Stimulated activated naive CD8-positive, alpha-beta T cell treated with anti-CD3 and anti-CD28 coated beads, Interleukin-15, Interleukin-2, amounts not matched to agents 100 ng/mL and 50 ng/mL, for 24 hours (primary cell): ENCODE measurements around the gene VAMP1.

Experiments
- H3K27ac Mint-ChIP-seq: one replicate; pipeline ENCODE4 v1.8.0; 2021; ENCODE audit warnings: mild to moderate bottlenecking, mixed read lengths
- H3K27me3 Mint-ChIP-seq: one replicate; pipeline ENCODE4 v1.8.0; 2021; ENCODE audit warnings: mixed read lengths
- H3K36me3 Mint-ChIP-seq: one replicate; pipeline ENCODE4 v1.8.0; 2021; ENCODE audit warnings: low read depth, mixed read lengths
- H3K4me1 Mint-ChIP-seq: one replicate; pipeline ENCODE4 v1.8.0; 2021; ENCODE audit warnings: low read depth, mixed read lengths
- H3K4me3 Mint-ChIP-seq: one replicate; pipeline ENCODE4 v1.8.0; 2021; ENCODE audit warnings: mild to moderate bottlenecking, mixed read lengths
- H3K9me3 Mint-ChIP-seq: one replicate; pipeline ENCODE4 v1.8.0; 2021; ENCODE audit warnings: mixed read lengths

VAMP1 gene

GRCh38 chr12:6463216-6463615 is 7.3 kb downstream of the VAMP1 start:
- peak overlapping the region; percentile 82 for H3K4me3 Mint-ChIP-seq
- peak overlapping the region; percentile 97 for H3K27ac Mint-ChIP-seq
- no peaks in the 10 kb centered on the region for H3K27me3 Mint-ChIP-seq
- peaks cover 97% of the 10 kb centered on the region for H3K4me1 Mint-ChIP-seq
- H3K9me3 Mint-ChIP-seq = no peaks in the 10 kb centered on the region
- peaks cover 96% of the 10 kb centered on the region for H3K36me3 Mint-ChIP-seq

GRCh38 chr12:6462234-6462995 is 8.1 kb downstream of the VAMP1 start:
- Mint-ChIP-seq H3K27me3 (no peaks in the 10 kb centered on the region), H3K36me3 (peaks cover 95% of the 10 kb centered on the region), H3K9me3 (no peaks in the 10 kb centered on the region)

DNA sequence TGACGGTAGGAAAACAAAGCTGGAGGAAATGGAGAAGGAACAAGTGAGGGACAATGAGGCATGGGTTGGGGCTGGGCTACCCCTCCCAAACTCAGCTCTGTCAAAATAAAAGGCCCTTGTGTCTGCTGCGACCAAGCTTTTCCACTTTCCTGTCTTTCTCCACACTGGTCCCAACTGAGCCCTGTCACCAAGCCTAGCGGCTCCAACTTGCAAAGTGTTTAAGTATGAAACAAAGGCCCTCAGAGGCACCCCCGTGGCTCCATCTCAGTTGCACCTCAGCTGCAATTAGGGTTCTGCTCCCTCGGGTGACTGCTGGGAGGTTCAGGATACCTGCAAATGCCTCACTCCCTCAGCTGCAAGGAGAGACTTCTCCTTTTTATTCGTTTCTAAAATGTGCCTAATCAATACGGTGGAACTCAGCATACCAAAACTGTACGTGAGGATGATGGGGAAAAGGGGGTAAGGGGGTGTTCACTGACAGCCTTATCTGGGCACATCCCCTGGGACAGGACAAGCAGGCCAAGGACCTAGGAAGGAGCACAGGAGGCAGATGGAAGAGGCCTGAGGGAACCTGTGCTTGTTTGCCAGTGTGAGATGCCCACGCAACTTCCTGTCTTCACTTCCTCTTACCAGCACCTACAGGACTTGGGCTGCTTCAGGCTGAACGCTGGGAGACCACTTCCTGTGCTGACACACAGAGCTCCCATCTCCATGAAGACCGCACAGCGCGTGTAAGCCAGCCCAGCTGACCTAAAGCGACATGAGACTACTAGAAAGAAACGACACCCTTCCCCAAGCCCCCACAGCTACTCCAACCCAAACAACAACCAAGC is 8.9 kb downstream of the VAMP1 start:
- H3K36me3 Mint-ChIP-seq = peaks cover 95% of the 10 kb centered on the region

More at GRCh38 chr12:6462234-6462995, 8.1 kb downstream of the VAMP1 start:
- peaks cover 95% of the 10 kb centered on the region for H3K4me1 Mint-ChIP-seq
- H3K4me3 Mint-ChIP-seq = peak overlapping the region; percentile 82
- H3K27ac Mint-ChIP-seq = peak overlapping the region; percentile 97

DNA sequence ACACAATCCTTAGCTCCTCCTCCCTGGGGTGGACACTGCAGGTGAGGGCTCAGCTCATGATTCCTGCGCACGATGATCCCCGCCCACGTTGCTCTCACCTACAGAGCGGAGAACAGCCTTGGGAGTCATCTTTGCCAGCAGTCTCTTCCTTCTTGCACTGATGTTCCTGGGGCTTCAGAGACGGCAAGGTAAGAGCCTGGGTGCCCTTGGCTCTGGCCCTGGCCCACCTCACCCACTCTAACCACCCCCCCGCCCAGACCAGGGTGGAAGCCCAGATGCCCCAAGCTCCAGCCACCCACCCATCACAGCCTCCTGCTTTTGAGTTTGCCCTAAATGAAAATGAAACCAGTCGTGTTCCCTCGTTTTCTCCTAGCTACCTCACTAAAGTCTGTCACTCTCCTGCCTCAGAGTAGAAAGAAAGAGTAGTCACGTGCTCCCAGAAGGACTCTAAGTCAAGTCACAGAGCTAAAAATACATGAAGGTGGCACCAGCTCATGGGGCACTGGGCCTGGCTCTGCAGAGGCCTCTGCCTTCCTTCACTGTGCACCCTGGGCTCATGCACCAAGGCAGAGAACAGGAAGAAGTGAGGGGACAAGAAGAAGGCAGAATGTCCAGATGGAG is 9.6 kb downstream of the VAMP1 start:
- Mint-ChIP-seq H3K27ac (peak overlapping the region; percentile 97), H3K36me3 (peaks cover 95% of the 10 kb centered on the region), H3K4me3 (peak overlapping the region; percentile 82), H3K27me3 (no peaks in the 10 kb centered on the region), H3K9me3 (no peaks in the 10 kb centered on the region), H3K4me1 (peaks cover 95% of the 10 kb centered on the region)

More for the DNA sequence above, 8.9 kb downstream of the VAMP1 start:
- no peaks in the 10 kb centered on the region for H3K9me3 Mint-ChIP-seq
- peak overlapping the region; percentile 97 for H3K27ac Mint-ChIP-seq
- H3K4me3 Mint-ChIP-seq = peak overlapping the region; percentile 82
- peaks cover 95% of the 10 kb centered on the region for H3K4me1 Mint-ChIP-seq
- H3K27me3 Mint-ChIP-seq = no peaks in the 10 kb centered on the region

DNA sequence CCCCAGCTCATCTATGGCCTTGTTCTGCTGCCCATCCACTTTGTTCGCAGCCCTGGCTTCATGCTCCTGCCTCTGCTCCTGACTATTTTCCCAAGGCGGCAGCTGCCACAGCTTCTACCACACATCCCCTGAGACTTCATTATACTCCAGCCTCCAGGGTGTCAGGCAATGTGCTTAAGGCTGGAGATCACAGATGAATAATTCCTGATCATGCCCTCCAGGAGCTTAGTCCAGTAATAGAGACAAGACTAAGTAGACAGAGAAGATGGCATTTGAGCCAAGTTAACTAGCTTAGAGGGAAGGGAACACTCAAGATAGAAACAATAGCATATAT is 11.5 kb downstream of the VAMP1 start:
- Mint-ChIP-seq H3K9me3 (no peaks in the 10 kb centered on the region), H3K27me3 (no peaks in the 10 kb centered on the region), H3K36me3 (peaks cover 95% of the 10 kb centered on the region), H3K27ac (peak overlapping the region; percentile 77), H3K4me3 (peak overlapping the region; percentile 30), H3K4me1 (peaks cover 93% of the 10 kb centered on the region)

- Mint-ChIP-seq H3K4me1 (peaks cover 93% of the 10 kb centered on the region), H3K36me3 (peaks cover 95% of the 10 kb centered on the region), H3K27ac (peak overlapping the region; percentile 77), H3K4me3 (peak overlapping the region; percentile 30), H3K9me3 (no peaks in the 10 kb centered on the region), H3K27me3 (no peaks in the 10 kb centered on the region)
These were observed 12.0 kb downstream of the VAMP1 start for GRCh38 chr12:6458281-6459003.

- peaks cover 92% of the 10 kb centered on the region for H3K4me1 Mint-ChIP-seq
These were observed 13.1 kb downstream of the VAMP1 start for GRCh38 chr12:6457220-6457945.

GRCh38 chr12:6452944-6453630 is 17.4 kb downstream of the VAMP1 start:
- Mint-ChIP-seq H3K4me3 (peak overlapping the region; percentile 97), H3K9me3 (no peaks in the 10 kb centered on the region), H3K36me3 (peaks cover 84% of the 10 kb centered on the region), H3K27ac (peak overlapping the region; percentile 99), H3K4me1 (peaks cover 79% of the 10 kb centered on the region), H3K27me3 (no peaks in the 10 kb centered on the region)

More at GRCh38 chr12:6457220-6457945, 13.1 kb downstream of the VAMP1 start:
- Mint-ChIP-seq H3K36me3 (peaks cover 95% of the 10 kb centered on the region), H3K27me3 (no peaks in the 10 kb centered on the region), H3K4me3 (peak overlapping the region; percentile 3), H3K27ac (peak overlapping the region; percentile 67), H3K9me3 (no peaks in the 10 kb centered on the region)

DNA sequence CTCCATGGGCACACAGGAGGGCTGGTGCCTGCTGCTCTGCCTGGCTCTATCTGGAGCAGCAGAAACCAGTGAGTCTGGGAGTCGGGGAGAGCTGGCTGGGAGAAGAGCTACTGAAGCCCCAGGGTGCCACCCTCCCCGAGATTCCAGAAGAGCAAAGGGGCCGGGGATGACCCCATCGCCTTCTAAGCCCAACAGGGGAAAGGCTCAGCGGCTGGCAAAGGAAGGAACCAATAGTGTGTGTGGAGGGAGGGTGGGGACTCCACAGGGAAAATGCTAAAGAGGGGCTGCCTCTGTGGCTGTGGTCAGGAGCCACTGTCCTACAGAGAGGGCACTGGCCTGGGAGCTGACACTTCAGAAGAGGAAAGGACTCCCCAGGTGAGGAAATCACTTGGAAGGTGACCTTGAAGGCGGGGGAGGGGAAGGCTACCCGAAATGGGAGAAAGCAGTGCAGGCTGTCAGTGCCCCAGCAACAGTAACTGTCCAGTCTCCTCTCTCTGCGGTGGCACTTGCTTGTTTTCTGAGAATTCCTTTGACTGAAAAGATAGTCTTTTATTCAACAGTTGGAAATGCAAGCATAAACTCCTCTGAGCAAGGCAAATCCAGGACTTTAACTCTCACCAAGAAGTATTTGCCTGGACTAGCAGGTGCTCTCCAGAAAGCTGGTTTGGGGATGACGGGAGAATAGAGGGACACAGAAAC is 18.1 kb downstream of the VAMP1 start:
- peak overlapping the region; percentile 97 for H3K4me3 Mint-ChIP-seq
- H3K4me1 Mint-ChIP-seq = peaks cover 80% of the 10 kb centered on the region
- peak overlapping the region; percentile 99 for H3K27ac Mint-ChIP-seq
- peaks cover 85% of the 10 kb centered on the region for H3K36me3 Mint-ChIP-seq
- no peaks in the 10 kb centered on the region for H3K9me3 Mint-ChIP-seq
- H3K27me3 Mint-ChIP-seq = no peaks in the 10 kb centered on the region

DNA sequence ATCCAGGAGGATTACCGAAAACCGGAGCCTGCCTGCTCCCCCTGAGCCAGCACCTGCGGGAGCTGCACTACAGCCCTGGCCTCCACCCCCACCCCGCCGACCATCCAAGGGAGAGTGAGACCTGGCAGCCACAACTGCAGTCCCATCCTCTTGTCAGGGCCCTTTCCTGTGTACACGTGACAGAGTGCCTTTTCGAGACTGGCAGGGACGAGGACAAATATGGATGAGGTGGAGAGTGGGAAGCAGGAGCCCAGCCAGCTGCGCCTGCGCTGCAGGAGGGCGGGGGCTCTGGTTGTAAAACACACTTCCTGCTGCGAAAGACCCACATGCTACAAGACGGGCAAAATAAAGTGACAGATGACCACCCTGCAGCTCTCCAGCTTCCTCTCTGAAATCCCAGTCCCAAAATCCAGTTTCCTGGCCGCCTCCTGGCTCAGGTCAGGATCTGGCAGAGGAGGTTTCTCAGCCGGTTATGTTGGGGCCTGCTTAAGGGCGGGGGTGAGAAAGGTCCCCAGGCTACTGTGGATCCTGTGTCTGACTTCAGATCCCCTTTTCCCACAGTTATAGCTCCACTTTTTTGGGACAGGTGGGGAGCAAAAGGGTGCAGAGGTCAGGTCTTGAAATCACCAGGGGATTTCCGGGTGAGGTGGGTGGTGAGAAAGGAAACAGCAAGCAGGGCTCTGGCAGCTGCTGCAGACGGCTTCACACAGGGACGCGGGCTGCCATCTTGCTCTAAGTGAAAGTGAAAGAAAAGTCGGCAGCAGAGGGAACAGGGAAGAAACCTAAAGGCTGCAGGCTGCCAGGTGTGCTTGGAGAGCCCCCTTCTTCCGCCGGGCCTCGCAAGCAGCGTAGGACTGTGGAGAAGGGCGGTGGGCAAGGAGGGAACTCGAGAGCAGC is 18.9 kb downstream of the VAMP1 start, which contains the start of gene TAPBPL:
Gene TAPBPL, plus strand, starts transcription at position 695 of the 897 bp plus-strand sequence. CDS start 207 bp downstream, outside the sequence.
- peak within 1 kb of the TSS; percentile 99 for H3K27ac Mint-ChIP-seq
- peak within 1 kb of the TSS; percentile 97 for H3K4me3 Mint-ChIP-seq
- H3K9me3 Mint-ChIP-seq = no peaks in the 10 kb centered on the region
- H3K27me3 Mint-ChIP-seq = no peaks in the 10 kb centered on the region
- H3K36me3 Mint-ChIP-seq = peaks cover 85% of the 10 kb centered on the region
- H3K4me1 Mint-ChIP-seq = peaks cover 80% of the 10 kb centered on the region

DNA sequence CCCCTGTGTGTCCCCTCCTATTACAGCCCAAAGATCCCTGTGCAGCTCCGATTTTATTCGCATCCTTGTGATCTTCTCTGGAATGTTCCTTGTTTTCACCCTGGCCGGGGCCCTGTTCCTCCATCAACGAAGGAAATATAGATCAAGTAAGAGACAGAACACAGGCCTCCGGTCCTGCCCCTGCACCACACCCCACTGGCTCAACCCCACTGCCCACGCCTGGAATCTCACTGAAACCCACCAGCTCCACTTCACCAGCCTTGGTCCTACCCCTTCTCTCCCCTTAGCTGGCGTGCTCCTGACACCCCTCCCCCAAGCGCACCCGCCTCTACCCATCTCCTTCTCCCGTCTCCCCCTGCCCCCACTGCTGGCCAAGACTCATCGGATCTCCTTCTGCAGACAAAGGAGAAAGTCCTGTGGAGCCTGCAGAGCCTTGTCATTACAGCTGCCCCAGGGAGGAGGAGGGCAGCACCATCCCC is 19.6 kb downstream of the VAMP1 start:
- peak overlapping the region; percentile 97 for H3K4me3 Mint-ChIP-seq
- peaks cover 80% of the 10 kb centered on the region for H3K4me1 Mint-ChIP-seq
- H3K27ac Mint-ChIP-seq = peak overlapping the region; percentile 99
- H3K36me3 Mint-ChIP-seq = peaks cover 85% of the 10 kb centered on the region
- H3K27me3 Mint-ChIP-seq = no peaks in the 10 kb centered on the region
- H3K9me3 Mint-ChIP-seq = no peaks in the 10 kb centered on the region
